HG03175 (cell line): ENCODE measurements around the gene ARHGAP22.

ENCODE experiments used
- ATAC-seq: cut with Tn5 transposase; IDR thresholded peaks from one replicate; pipeline ENCODE4 v1.9.1; 2021; ENCODE audit warnings: mild to moderate bottlenecking, moderate library complexity; ENCODE audit not compliant: unreplicated experiment

ARHGAP22 gene

DNA sequence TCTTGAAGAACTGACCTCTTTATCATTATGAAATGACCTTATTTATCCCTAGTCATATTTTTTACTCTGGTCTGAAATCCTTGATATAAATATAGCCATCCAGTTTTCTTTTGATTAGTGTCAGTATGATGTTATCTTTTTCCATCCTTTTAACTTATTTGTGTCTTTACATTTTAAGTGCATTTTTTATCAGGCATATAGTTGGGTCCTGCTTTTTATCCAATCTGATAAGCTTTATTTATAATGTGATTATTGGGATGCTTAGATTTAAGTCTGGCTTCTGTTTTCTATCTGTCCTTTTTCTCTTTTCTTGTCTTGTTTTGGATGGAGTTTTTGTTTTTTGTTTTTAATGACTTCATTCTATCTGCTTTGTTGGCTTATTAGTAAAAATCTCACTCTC is 119.2 kb downstream of the ARHGAP22 start:
- ATAC-seq: no peak

DNA sequence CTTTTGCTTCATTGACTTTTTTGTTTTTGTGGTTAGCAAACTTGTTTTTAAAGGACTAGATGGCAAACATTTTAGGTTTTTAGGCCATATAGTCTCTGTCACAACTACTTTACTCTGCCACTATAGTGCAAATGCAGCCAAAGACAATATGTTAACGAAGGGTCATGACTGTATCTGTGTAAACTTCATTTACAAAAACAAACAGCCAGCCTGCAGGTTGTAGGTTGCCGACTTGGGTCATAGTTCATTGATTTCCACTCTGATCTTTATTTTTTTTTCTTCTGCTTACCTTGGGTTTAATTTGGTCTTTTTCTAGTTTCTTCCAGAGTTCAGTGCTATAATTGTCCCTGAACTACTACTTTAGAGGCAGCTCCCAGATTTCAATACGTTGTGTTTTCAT is 120.0 kb downstream of the ARHGAP22 start:
- no peak for ATAC-seq

GRCh38 chr10:48482207-48482606 is 122.7 kb downstream of the ARHGAP22 start:
- ATAC-seq: no peak

DNA sequence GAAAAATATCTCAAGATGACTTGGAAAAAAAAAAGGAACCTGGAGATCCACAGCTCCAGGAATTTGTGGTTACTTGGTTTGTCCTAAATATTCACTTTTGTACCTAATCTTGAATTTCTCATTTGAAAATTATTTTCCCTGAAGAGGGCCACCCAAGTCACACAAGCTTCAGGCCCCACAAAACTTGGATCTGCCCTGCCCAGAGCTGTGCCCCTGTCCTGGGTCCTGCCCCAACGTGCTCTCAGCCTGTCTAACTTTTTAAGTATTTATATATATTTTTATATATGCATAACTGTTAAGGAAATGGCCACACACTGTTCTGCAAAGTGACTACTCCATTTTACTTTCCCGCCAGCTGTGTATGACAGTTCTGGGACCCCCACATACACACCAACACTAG is 123.5 kb downstream of the ARHGAP22 start:
- ATAC-seq: no peak

GRCh38 chr10:48480397-48481374 is 124.2 kb downstream of the ARHGAP22 start:
- ATAC-seq: no peak

- no peak for ATAC-seq
Observed at GRCh38 chr10:48478980-48479811, 125.7 kb downstream of the ARHGAP22 start.

GRCh38 chr10:48478469-48478868 is 126.4 kb downstream of the ARHGAP22 start:
- ATAC-seq: no peak

GRCh38 chr10:48477616-48478015 is 127.3 kb downstream of the ARHGAP22 start:
- ATAC-seq: no peak

DNA sequence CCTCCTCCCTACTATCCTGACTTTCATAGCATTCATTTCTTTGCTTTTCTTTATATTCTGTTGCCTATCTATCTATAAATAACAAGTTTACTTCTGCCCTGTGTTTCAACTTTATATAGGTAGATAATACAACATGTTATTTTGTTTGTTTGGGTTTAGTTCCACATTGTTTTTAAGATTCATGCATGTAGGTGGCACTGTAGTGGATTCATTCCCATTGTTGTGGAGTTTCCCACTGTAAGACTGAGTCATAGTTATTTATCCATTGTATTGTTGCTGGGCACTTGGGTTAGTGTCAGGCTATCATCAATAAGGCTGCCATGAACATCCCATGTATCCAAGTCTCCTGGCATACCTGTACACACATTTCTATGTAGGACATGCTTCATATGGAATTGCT is 127.7 kb downstream of the ARHGAP22 start:
- ATAC-seq: no peak

DNA sequence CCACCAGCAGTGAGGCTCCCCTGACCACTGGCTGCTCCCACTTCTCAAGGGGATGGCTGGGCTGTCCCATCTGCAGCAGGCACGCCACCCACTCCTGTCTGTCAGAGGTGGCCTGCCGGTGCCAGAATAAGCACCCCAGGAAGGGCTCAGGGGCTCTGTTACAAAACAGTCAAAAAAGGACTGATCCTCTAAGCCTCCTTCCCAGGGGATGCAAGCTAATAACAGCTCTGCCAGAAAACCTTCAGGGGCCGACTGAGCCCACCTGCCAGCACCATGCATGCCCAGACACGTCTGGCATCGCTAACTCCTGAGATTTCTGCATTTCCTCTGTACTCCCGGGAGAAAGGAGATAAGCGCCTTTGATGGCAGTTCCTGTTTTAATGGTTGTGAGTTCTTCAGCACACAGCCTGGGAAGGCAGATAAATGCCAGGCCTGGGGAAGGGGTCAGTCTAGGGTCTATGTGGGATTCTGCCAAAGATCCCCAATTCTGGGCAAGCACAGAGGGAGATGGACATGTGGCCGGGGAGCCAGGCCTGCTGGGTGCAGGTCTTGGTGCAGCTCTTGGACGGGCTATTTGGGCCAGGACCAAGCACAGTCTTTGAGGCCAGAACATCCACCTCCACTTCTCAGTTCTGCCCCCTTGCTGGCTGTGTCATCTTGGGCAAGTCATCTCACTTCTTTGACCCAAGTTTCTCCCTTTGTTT is 128.4 kb downstream of the ARHGAP22 start:
- no peak for ATAC-seq

DNA sequence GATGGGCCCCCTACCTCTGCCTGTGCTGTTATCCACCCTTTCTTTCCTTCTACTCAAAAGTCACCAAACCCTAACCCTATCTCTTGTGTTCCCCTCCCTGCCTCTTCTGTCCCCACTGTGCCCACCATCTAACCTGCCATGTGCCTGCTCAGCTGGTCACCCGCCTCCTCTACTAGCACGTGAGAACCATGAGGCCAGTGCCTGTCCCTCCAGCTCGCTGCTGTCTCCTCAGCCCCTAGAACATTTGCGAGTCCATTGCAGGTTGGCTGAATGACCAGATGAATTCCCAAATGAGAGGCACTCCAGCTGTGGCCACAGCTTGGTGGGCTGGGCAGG is 129.0 kb downstream of the ARHGAP22 start:
- no peak for ATAC-seq

DNA sequence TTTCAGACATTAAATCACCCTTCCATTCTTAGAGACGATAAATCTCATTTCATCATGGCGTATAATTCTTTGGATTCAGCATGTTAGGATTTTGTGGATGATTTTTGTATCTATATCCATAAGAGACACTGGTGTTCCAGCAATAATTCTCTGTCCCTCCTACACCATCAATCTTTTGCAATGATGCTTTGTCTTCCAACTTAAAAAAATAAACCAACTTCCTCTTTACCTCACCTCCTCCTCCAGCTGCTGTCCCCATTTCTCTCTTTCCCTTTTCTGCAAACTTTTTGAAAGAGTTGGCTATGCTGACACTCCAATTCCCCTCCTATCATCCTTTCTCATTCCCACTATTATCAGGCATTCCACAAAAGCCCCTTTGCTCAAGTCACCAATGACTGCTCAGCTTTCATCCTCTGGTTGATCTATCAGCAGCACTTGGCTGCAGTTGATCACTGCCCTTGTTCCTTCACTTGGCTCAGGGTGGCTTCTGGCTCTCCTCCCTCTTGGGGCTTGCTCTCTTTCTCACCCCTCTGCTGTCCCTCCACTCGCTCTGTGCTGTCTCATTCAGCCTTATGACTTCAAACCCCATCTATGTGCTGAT is 130.0 kb downstream of the ARHGAP22 start:
- ATAC-seq: no peak

DNA sequence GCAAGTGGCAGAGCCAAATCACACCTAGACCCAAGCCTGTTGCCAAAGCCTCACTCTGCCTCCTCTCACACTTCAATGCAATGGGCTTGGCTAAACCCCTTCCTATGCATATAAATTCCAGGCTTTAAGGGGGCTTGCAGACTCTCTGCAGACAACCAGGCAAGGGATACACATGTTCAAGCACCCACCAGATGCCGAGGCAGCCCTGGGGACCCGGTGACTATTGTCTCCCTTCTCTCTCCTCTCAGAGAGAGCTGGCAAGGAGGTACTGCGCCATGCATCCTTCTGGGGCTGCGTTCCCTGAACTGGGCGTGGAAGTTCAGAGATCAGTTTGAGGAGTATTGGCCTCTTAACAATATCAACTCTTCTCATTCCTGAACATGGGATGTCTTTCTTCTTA is 131.2 kb downstream of the ARHGAP22 start:
- no peak for ATAC-seq

DNA sequence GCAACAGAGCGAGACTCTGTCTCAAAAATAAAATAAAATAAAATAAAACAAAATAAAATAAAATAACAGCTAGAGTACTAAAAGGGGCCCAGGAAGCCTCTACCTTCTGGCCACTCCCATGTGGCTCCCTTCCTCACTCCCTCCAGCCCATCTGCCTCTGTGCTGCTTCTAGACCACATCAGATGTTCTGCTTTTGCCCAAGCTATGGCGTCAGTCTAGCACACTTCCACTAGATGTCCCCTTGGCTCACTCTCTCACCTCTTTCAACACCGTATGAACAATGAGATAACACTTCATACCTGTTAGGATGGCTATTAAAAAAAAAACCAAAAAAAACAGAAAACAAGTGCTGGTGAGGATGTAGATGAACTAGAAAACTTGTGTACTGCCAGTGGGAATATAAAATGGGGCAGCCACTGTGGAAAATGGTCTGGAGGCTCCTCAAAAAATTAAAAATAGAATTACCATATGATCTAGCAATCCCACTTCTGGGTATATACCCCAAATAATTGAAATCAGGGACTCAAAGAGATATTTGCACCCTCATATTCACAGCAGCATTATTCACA is 132.3 kb downstream of the ARHGAP22 start:
- ATAC-seq: no peak

DNA sequence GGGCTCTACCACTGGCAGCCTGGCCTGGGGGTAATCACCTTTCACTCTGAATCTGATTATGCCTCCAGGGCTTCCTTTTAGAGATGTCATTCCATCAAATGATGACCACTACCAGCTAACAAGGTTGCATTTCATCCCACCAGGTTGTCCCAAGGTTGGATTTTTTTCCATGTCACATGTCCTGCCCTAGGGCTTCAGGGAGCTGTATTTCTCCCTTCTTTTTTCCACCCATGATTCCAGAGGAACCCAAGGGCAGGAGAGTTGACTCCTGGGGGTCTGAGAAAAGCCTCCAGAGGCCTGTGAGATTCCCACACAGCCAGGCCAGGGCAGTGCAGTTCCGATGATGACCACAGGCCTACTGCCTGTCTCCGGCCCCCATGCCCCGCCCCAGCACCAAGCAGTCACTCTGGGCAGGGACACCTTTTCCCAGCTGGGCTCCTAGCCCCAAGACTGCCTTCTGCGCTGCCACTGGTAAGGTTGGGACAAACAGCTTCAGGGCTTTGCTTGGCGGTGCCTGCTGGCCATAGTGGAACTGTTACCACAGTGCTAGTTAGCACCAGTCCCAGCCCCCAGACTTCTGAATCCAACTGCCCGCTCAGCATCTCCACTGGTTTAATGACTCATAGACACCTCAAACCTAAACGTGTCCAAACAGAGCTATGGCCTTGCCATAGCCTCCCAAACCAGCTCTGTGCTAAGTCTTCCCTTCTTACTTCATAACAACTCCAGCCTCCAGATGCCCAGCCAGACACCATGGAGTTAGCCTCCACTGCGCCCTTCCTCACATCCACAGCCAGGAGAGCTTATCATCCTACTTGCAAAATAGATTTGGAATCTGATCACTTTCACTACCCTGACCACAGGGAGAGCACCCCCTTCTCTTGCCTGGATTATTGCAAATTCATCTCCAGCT is 133.7 kb downstream of the ARHGAP22 start:
- ATAC-seq: no peak

GRCh38 chr10:48470115-48470892 is 134.6 kb downstream of the ARHGAP22 start:
- ATAC-seq: no peak

- ATAC-seq: no peak
Observed at GRCh38 chr10:48469516-48470020, 135.3 kb downstream of the ARHGAP22 start.

DNA sequence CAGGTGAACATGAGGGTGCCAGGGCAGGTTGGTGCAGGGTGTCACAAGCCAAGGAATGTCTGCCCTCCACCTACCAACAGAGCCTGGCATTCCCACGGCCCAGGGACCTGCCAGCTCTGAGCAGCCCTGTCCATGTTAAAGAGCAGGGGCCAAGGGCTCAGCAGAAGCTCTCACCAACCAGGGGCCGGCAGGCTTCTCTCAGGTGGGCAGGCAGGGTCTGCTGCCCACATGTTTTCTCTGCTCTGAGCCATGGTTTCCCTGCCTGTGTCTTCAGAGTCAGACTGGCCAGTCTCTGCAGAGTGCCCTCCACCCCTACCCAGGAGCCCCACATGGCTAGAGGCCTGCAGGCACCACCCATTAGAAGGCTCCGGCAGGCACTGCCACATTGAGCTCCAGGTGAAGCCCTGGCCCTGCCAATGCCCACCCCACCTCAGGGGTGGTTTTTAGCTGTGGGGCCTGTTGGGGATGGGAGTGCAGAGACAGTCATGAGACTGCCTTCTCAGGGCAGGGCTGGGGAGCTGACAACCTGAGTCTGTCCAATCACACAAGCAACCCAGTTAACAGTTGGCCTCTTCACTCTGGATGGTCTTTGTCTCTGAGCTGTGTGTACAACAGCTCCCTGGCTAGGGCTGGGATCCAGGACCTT is 135.9 kb downstream of the ARHGAP22 start:
- ATAC-seq: no peak
